ENCODE results near the gene EHMT1. TPM values are rescaled to one million over a fixed set of nuclear protein-coding genes. Genes with fewer than 3 reads are reported as not detected.

Gene EHMT1
- total and polyA plus RNA-seq, 9 of the 15 experiments (the other 6 are each of a cell fraction or from before 2014, with no cell fraction given) = 2.2 to 76.0 (median 36.4) TPM

DNA sequence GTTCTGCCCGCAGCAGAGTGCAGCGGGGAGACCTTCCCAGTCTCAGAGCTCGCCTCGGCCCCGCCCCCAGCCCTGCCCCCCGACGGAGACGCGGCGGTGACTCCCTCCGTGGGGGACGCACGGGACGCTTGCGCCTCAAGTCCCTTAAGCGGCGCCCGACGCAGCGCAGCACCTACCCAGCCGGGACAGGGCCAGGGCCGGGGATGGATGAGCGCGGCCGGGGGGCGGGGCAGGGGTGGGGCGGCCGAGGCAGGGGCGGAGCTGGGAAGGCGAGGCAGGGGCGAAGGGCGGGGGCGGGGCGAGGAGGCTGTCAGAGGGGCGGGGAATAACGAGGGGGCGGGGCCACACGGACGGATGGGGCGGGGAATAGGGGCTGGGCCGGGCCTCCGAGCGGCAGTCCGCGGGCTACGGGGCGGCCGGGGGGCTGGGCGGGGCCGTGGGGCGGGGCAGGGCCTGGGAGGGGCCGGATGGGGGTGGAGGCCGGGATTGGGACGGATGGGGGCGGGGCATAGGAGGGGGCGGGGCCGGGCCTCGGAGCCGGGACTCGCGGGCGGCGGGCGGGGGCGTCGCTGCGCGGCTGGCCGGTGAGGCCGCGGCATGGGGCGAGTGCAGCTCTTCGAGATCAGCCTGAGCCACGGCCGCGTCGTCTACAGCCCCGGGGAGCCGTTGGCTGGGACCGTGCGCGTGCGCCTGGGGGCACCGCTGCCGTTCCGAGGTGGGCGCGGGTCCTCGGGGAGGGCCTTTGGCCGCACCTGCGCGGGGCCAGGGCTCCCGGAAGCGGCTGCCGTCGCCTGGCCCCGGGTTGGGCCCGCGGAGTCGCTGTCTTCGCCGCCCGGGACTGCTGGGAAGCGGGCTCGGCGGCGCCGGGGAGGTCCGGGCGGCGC is 13.4 kb upstream of the EHMT1 start, which contains the start of gene ARRDC1 (continued):
- peak; percentile 20 for TF ChIP-seq PCBP1 (IDR thresholded peaks at IDR 0.05; ENCODE audit: low read depth, low read length, poor library complexity, severe bottlenecking)
- no peak for TF ChIP-seq TAF15 (IDR thresholded peaks at IDR 0.05; ENCODE audit: low read depth, low read length)
- TF ChIP-seq RBM17 (IDR thresholded peaks at IDR 0.05; ENCODE audit: borderline replicate concordance, low read depth, low read length) = no peak
- TF ChIP-seq CHD1 (IDR thresholded peaks at IDR 0.05; ENCODE audit: low read length) = peak; percentile 50
- TF ChIP-seq, protein P1, sequence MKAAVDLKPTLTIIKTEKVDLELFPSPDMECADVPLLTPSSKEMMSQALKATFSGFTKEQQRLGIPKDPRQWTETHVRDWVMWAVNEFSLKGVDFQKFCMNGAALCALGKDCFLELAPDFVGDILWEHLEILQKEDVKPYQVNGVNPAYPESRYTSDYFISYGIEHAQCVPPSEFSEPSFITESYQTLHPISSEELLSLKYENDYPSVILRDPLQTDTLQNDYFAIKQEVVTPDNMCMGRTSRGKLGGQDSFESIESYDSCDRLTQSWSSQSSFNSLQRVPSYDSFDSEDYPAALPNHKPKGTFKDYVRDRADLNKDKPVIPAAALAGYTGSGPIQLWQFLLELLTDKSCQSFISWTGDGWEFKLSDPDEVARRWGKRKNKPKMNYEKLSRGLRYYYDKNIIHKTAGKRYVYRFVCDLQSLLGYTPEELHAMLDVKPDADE (conservative IDR thresholded peaks at IDR 0.05; ENCODE audit: control insufficient read depth, low read depth, low read length) = peak; percentile 30; the same call in 1 of the 2 replicates
- TF ChIP-seq ZKSCAN3 (CRISPR knock-in tag; IDR thresholded peaks at IDR 0.05) = no peak
- TF ChIP-seq, protein P2, sequence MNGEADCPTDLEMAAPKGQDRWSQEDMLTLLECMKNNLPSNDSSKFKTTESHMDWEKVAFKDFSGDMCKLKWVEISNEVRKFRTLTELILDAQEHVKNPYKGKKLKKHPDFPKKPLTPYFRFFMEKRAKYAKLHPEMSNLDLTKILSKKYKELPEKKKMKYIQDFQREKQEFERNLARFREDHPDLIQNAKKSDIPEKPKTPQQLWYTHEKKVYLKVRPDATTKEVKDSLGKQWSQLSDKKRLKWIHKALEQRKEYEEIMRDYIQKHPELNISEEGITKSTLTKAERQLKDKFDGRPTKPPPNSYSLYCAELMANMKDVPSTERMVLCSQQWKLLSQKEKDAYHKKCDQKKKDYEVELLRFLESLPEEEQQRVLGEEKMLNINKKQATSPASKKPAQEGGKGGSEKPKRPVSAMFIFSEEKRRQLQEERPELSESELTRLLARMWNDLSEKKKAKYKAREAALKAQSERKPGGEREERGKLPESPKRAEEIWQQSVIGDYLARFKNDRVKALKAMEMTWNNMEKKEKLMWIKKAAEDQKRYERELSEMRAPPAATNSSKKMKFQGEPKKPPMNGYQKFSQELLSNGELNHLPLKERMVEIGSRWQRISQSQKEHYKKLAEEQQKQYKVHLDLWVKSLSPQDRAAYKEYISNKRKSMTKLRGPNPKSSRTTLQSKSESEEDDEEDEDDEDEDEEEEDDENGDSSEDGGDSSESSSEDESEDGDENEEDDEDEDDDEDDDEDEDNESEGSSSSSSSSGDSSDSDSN (IDR thresholded peaks at IDR 0.05; ENCODE audit: borderline replicate concordance in 1 of 2, low read depth in 2 of 2, low read length in 2 of 2) = peak; percentile 83 to 89; a peak in 2 of 4 replicates
- TF ChIP-seq ZNF274 (IDR thresholded peaks at IDR 0.05; ENCODE audit: borderline replicate concordance, low read depth, low read length) = no peak
- TF ChIP-seq MTA3 (IDR thresholded peaks at IDR 0.05; ENCODE audit: borderline replicate concordance) = 0 out of 2 replicates have a peak, but pooled peaks have one; percentile 36
- TF ChIP-seq, protein P3, sequence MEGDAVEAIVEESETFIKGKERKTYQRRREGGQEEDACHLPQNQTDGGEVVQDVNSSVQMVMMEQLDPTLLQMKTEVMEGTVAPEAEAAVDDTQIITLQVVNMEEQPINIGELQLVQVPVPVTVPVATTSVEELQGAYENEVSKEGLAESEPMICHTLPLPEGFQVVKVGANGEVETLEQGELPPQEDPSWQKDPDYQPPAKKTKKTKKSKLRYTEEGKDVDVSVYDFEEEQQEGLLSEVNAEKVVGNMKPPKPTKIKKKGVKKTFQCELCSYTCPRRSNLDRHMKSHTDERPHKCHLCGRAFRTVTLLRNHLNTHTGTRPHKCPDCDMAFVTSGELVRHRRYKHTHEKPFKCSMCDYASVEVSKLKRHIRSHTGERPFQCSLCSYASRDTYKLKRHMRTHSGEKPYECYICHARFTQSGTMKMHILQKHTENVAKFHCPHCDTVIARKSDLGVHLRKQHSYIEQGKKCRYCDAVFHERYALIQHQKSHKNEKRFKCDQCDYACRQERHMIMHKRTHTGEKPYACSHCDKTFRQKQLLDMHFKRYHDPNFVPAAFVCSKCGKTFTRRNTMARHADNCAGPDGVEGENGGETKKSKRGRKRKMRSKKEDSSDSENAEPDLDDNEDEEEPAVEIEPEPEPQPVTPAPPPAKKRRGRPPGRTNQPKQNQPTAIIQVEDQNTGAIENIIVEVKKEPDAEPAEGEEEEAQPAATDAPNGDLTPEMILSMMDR (IDR thresholded peaks at IDR 0.05 in 2 of 3, conservative IDR thresholded peaks at IDR 0.05 in 1 of 3; ENCODE audit: insufficient read depth in 2 of 3, low read depth in 1 of 3, low read length in 3 of 3) = peak in 1 of 3 experiments; percentile 19; a peak in 1 of 6 replicates
- TF ChIP-seq ZNF143 (CRISPR knock-in tag; IDR thresholded peaks at IDR 0.05) = no peak
- no peak for TF ChIP-seq IRF2 (CRISPR knock-in tag; IDR thresholded peaks at IDR 0.05)
- no peak for TF ChIP-seq U2AF2 (optimal IDR thresholded peaks at IDR 0.05; ENCODE audit: low read depth, low read length)
- peak; percentile 53; the same call in 1 of the 2 replicates for TF ChIP-seq SIN3B (IDR thresholded peaks at IDR 0.05; ENCODE audit: low read depth)
- TF ChIP-seq STAG1 (CRISPR knock-in tag; IDR thresholded peaks at IDR 0.05; ENCODE audit: borderline replicate concordance) = no peak
- TF ChIP-seq, protein P4, sequence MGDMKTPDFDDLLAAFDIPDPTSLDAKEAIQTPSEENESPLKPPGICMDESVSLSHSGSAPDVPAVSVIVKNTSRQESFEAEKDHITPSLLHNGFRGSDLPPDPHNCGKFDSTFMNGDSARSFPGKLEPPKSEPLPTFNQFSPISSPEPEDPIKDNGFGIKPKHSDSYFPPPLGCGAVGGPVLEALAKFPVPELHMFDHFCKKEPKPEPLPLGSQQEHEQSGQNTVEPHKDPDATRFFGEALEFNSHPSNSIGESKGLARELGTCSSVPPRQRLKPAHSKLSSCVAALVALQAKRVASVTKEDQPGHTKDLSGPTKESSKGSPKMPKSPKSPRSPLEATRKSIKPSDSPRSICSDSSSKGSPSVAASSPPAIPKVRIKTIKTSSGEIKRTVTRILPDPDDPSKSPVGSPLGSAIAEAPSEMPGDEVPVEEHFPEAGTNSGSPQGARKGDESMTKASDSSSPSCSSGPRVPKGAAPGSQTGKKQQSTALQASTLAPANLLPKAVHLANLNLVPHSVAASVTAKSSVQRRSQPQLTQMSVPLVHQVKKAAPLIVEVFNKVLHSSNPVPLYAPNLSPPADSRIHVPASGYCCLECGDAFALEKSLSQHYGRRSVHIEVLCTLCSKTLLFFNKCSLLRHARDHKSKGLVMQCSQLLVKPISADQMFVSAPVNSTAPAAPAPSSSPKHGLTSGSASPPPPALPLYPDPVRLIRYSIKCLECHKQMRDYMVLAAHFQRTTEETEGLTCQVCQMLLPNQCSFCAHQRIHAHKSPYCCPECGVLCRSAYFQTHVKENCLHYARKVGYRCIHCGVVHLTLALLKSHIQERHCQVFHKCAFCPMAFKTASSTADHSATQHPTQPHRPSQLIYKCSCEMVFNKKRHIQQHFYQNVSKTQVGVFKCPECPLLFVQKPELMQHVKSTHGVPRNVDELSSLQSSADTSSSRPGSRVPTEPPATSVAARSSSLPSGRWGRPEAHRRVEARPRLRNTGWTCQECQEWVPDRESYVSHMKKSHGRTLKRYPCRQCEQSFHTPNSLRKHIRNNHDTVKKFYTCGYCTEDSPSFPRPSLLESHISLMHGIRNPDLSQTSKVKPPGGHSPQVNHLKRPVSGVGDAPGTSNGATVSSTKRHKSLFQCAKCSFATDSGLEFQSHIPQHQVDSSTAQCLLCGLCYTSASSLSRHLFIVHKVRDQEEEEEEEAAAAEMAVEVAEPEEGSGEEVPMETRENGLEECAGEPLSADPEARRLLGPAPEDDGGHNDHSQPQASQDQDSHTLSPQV (IDR thresholded peaks at IDR 0.05) = peak; percentile 73
